Measurements from ENCODE around the gene SH2B3. TPM values are rescaled to one million over a fixed set of nuclear protein-coding genes. Genes with fewer than 3 reads are reported as not detected.

SH2B3 gene
- total and polyA plus RNA-seq, 2 of the 13 experiments (the other 11 are each of a cell fraction or from before 2014, with no cell fraction given) = 6.8 to 6.9 TPM

DNA sequence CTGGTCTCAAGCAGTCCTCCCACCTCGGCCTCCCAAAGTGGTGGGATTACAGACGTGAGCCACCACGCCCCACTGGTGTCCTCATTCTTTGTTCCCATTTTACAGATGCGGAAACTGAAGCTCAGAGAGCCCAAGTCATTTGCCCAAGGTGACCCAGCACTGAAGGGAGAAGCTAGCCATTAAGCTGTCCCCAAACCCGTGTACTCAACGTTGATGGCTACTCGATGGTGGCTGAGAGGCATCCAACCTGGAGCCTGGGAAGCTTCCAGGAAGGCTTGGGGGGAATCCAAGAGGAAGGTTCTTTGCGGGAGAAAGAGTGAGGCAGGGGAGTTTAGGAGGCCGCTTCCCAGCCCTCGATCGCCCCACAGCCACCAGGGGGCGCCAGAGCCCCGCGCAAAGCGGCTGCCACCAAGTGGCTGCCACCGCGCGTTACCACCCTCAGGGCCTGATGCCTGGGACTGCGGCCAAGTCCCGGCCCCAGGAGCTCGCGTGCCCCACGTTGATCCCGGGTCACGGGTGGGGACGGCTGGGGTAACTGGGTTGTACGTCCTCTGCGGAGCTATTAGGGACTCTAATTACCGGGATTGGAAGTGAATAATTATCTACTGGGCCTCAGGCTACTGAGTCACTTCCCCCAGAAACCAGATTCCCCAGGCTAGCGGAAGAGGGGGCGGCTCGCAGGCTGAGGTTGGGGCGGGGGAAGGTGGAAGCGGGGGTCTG is 8.8 kb upstream of the SH2B3 start (continued):
- TF ChIP-seq HNF1B (CRISPR knock-in tag; IDR thresholded peaks at IDR 0.05) (peak; percentile 36; the same call in 1 of the 2 replicates), ZNF792 (CRISPR knock-in tag; IDR thresholded peaks at IDR 0.05) (no peak), ZFX (CRISPR knock-in tag; IDR thresholded peaks at IDR 0.05; ENCODE audit: low read depth) (peak; percentile 66), KAT8 (CRISPR knock-in tag; IDR thresholded peaks at IDR 0.05) (peak; percentile 42; the same call in 1 of the 2 replicates), ZNF737 (CRISPR knock-in tag; IDR thresholded peaks at IDR 0.05; ENCODE audit: borderline replicate concordance) (no peak), TARDBP (CRISPR knock-in tag; IDR thresholded peaks at IDR 0.05) (peak; percentile 74), ZNF772 (CRISPR knock-in tag; IDR thresholded peaks at IDR 0.05) (0 out of 2 replicates have a peak, but pooled peaks have one; percentile 41), ZNF567 (CRISPR knock-in tag; IDR thresholded peaks at IDR 0.05; ENCODE audit: borderline replicate concordance) (no peak), NKX3-1 (CRISPR knock-in tag; IDR thresholded peaks at IDR 0.05) (no peak), ZNF713 (CRISPR knock-in tag; IDR thresholded peaks at IDR 0.05) (no peak), ZBTB7B (CRISPR knock-in tag; IDR thresholded peaks at IDR 0.05) (no peak; the same call in 1 of the 2 replicates), TP53 (CRISPR knock-in tag; conservative IDR thresholded peaks at IDR 0.05) (no peak), FOSL2 (CRISPR knock-in tag; IDR thresholded peaks at IDR 0.05) (peak; percentile 40; the same call in 1 of the 2 replicates), RXRA (CRISPR knock-in tag; IDR thresholded peaks at IDR 0.05) (peak; percentile 32; the same call in 1 of the 2 replicates), HOXA3 (CRISPR knock-in tag; IDR thresholded peaks at IDR 0.05) (peak; percentile 29; the same call in 1 of the 2 replicates), ZNF768 (CRISPR knock-in tag; IDR thresholded peaks at IDR 0.05) (peak; percentile 98), ZNF143 (CRISPR knock-in tag; IDR thresholded peaks at IDR 0.05) (no peak), STAG1 (CRISPR knock-in tag; IDR thresholded peaks at IDR 0.05) (peak; percentile 92), POGZ (CRISPR knock-in tag; IDR thresholded peaks at IDR 0.05) (0 out of 2 replicates have a peak, but pooled peaks have one; percentile 33), ZNF619 (CRISPR knock-in tag; IDR thresholded peaks at IDR 0.05) (peak; percentile 75; the same call in 1 of the 2 replicates), NONO (IDR thresholded peaks at IDR 0.05) (no peak), NONO (CRISPR knock-in tag; conservative IDR thresholded peaks at IDR 0.05) (0 out of 2 replicates have a peak, but pooled peaks have one; percentile 42), ZNF564 (CRISPR knock-in tag; IDR thresholded peaks at IDR 0.05) (0 out of 2 replicates have a peak, but pooled peaks have one; percentile 54), DNMT3B (CRISPR knock-in tag; conservative IDR thresholded peaks at IDR 0.05) (0 out of 2 replicates have a peak, but pooled peaks have one; percentile 50), HNRNPL (IDR thresholded peaks at IDR 0.05; ENCODE audit: low read depth, low read length) (peak; percentile 75; the same call in 1 of the 2 replicates), ZBTB33 (CRISPR knock-in tag; IDR thresholded peaks at IDR 0.05) (0 out of 2 replicates have a peak, but pooled peaks have one; percentile 48)
- TF ChIP-seq, protein P1, sequence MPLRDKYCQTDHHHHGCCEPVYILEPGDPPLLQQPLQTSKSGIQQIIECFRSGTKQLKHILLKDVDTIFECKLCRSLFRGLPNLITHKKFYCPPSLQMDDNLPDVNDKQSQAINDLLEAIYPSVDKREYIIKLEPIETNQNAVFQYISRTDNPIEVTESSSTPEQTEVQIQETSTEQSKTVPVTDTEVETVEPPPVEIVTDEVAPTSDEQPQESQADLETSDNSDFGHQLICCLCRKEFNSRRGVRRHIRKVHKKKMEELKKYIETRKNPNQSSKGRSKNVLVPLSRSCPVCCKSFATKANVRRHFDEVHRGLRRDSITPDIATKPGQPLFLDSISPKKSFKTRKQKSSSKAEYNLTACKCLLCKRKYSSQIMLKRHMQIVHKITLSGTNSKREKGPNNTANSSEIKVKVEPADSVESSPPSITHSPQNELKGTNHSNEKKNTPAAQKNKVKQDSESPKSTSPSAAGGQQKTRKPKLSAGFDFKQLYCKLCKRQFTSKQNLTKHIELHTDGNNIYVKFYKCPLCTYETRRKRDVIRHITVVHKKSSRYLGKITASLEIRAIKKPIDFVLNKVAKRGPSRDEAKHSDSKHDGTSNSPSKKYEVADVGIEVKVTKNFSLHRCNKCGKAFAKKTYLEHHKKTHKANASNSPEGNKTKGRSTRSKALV (CRISPR knock-in tag; IDR thresholded peaks at IDR 0.05) = no peak

Data from HepG2 (cell line).